Right lobe of liver (tissue), 4 donors: Measurements from ENCODE around the gene FBXO41.

Source experiments
- POLR2A ChIP-seq: fragments of 450-650 bp; IDR thresholded peaks from one replicate; pipeline ENCODE4 v1.6.1; 2017; ENCODE audit warnings: antibody characterized with exemption, mild to moderate bottlenecking
- TF ChIP-seq, protein P1 (sequence below), 4 donors: fragments of 200-600 bp in 3 of 4; fragments of 450-650 bp in 1 of 4; IDR thresholded peaks; one replicate each; pipeline versions ENCODE4 v1.5.1 to v1.8.0; 2016 to 2022; ENCODE audit warnings: antibody characterized with exemption in 4 of 4, mild to moderate bottlenecking in 2 of 4
- donor health status: DM: no; HTN: no; CAD: no.
- donor health status: DM: no; HTN: no; CAD: no.
- donor health status: DM: no; HTN: yes; CAD: no.

DNA sequence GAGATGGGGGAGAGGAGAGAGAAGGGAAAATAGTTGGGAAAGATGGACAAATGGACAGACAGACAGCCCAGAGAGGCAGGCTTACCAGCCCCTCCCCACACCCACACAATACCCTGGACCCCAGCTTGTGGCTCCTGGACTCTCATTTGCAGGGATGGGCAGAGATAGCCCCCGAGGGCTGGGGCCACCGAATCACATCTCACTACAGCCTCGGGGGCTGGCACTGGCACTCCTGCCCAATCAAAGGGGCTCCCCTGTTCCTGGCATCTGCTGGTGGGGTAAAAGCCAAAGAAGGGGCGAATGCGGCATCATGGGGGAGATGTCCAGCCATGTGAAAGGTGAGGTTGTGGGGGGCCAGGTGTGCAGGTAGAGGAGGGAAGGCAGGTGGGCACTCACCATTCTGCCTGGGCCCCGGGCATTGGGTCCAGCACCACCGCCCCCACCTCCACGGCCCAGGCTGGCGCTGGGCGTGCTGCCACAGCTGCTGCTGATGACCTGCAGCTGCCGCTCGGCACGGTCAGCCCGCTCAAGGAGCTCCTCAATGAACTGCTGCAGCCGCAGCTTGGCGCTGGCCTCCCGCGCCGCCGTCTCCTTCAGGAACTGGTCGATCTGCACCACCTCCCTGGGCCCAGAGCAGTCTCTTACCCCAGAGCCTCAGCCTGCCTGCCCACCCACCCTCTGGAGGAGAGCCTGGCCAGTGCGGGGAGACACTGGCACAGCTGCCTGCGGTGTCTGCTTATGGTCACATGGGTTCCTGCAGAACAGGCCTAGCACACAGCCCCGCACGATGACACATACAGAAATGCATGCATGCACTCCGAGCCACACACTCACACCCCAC, 18.0 kb downstream of the FBXO41 start:
- TF ChIP-seq, protein P1, sequence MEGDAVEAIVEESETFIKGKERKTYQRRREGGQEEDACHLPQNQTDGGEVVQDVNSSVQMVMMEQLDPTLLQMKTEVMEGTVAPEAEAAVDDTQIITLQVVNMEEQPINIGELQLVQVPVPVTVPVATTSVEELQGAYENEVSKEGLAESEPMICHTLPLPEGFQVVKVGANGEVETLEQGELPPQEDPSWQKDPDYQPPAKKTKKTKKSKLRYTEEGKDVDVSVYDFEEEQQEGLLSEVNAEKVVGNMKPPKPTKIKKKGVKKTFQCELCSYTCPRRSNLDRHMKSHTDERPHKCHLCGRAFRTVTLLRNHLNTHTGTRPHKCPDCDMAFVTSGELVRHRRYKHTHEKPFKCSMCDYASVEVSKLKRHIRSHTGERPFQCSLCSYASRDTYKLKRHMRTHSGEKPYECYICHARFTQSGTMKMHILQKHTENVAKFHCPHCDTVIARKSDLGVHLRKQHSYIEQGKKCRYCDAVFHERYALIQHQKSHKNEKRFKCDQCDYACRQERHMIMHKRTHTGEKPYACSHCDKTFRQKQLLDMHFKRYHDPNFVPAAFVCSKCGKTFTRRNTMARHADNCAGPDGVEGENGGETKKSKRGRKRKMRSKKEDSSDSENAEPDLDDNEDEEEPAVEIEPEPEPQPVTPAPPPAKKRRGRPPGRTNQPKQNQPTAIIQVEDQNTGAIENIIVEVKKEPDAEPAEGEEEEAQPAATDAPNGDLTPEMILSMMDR (IDR thresholded peaks at IDR 0.05), result no peak
- no peak for TF ChIP-seq POLR2A
